SK-N-MC (cell line): ENCODE measurements around the gene SEC61B.
A peak's percentile ranks its signal among the peaks of the same experiment; 100 is the strongest.

Source experiments
- DNase-seq: peaks from one replicate; pipeline ENCODE4 v3.0.0-alpha.2; 2011; ENCODE audit warnings: low read depth, low spot score
- H3K27ac ChIP-seq: fragments of 200-600 bp; sonication (generic); 2 replicates; pipeline ENCODE4 v1.5.1; 2016; ENCODE audit warnings: mixed run types
- H3K36me3 ChIP-seq: fragments of 200-600 bp; sonication (generic); 2 replicates; pipeline ENCODE4 v1.6.1; 2017; ENCODE audit warnings: antibody characterized with exemption, low read length, mixed read lengths; ENCODE audit not compliant: insufficient read depth
- H3K4me3 ChIP-seq: fragments of 200-600 bp; sonication (generic); 2 replicates; pipeline ENCODE4 v1.5.1; 2016
- H3K9ac ChIP-seq: fragments of 200-600 bp; sonication (generic); 2 replicates; pipeline ENCODE4 v1.8.0; 2017; ENCODE audit warnings: mixed run types, mixed read lengths; ENCODE audit not compliant: insufficient read length
- H3K9me3 ChIP-seq: fragments of 200-600 bp; sonication (generic); 2 replicates; pipeline ENCODE4 v1.6.1; 2017; ENCODE audit warnings: low read depth, mild to moderate bottlenecking, antibody characterized with exemption, low read length, moderate library complexity, mixed read lengths
- EZH2 ChIP-seq: fragments of 200-600 bp; sonication (generic); IDR thresholded peaks from one replicate; pipeline ENCODE4 v1.6.1; 2017; ENCODE audit warnings: antibody characterized with exemption
- FOXP2 ChIP-seq: optimal IDR thresholded peaks from 2 replicates; pipeline ENCODE3; 2011; ENCODE audit warnings: mild to moderate bottlenecking, moderate library complexity; ENCODE audit not compliant: insufficient read depth; ENCODE audit errors: extremely low read length, control extremely low read depth
- POLR2AphosphoS5 ChIP-seq: IDR thresholded peaks from 2 replicates; pipeline ENCODE4 v1.6.1; 2012; ENCODE audit warnings: mild to moderate bottlenecking, low read depth, low read length, borderline replicate concordance

SEC61B gene

GRCh38 chr9:99199938-99200539 lies 22.0 kb upstream of the SEC61B start:
- no peak for DNase-seq
- Histone ChIP-seq H3K9me3 (no peaks in the 10 kb centered on the region), H3K27ac (no peak overlapping the region), H3K4me3 (no peak overlapping the region), H3K9ac (no peak overlapping the region), H3K36me3 (no peaks in the 10 kb centered on the region)
- TF ChIP-seq EZH2 (no peak), FOXP2 (no peak), POLR2AphosphoS5 (no peak)

GRCh38 chr9:99201603-99202002 lies 20.5 kb upstream of the SEC61B start:
- TF ChIP-seq FOXP2 (no peak), EZH2 (no peak), POLR2AphosphoS5 (no peak)
- H3K9ac ChIP-seq, result no peak overlapping the region
- no peak for DNase-seq
- no peaks in the 10 kb centered on the region for H3K9me3 ChIP-seq
- H3K27ac ChIP-seq, result no peak overlapping the region
- no peak overlapping the region for H3K4me3 ChIP-seq
- H3K36me3 ChIP-seq, result no peaks in the 10 kb centered on the region

GRCh38 chr9:99210572-99210971 lies 11.5 kb upstream of the SEC61B start:
- no peak overlapping the region for H3K4me3 ChIP-seq
- no peak overlapping the region for H3K9ac ChIP-seq
- TF ChIP-seq EZH2, result no peak
- TF ChIP-seq POLR2AphosphoS5, result no peak
- no peak for TF ChIP-seq FOXP2
- H3K36me3 ChIP-seq, result no peaks in the 10 kb centered on the region
- no peak for DNase-seq
- H3K9me3 ChIP-seq, result no peaks in the 10 kb centered on the region
- H3K27ac ChIP-seq, result no peak overlapping the region

- Histone ChIP-seq H3K4me3 (no peak overlapping the region), H3K36me3 (0 out of 2 replicates have a peak, but pooled peaks cover under 1% of the 10 kb centered on the region), H3K9ac (no peak overlapping the region), H3K27ac (no peak overlapping the region), H3K9me3 (no peaks in the 10 kb centered on the region)
- TF ChIP-seq POLR2AphosphoS5 (no peak), EZH2 (no peak), FOXP2 (no peak)
- no peak for DNase-seq
Measured at GRCh38 chr9:99211746-99212145, 10.3 kb upstream of the SEC61B start.

- H3K27ac ChIP-seq, result no peak overlapping the region
- H3K4me3 ChIP-seq, result no peak overlapping the region
- H3K36me3 ChIP-seq, result peaks cover 11% of the 10 kb centered on the region
- DNase-seq, result no peak
- no peak overlapping the region for H3K9ac ChIP-seq
- no peak for TF ChIP-seq FOXP2
- no peak for TF ChIP-seq EZH2
- TF ChIP-seq POLR2AphosphoS5, result no peak
- H3K9me3 ChIP-seq, result no peaks in the 10 kb centered on the region
Measured at GRCh38 chr9:99213197-99213596, 8.9 kb upstream of the SEC61B start.

- no peak for DNase-seq
- H3K9me3 ChIP-seq, result no peaks in the 10 kb centered on the region
- no peak overlapping the region for H3K9ac ChIP-seq
- TF ChIP-seq POLR2AphosphoS5, result no peak
- no peak for TF ChIP-seq EZH2
- TF ChIP-seq FOXP2, result no peak
- H3K4me3 ChIP-seq, result no peak overlapping the region
- peaks cover 17% of the 10 kb centered on the region for H3K36me3 ChIP-seq
- no peak overlapping the region for H3K27ac ChIP-seq
Measured at GRCh38 chr9:99216073-99216472, 6.0 kb upstream of the SEC61B start.

GRCh38 chr9:99220011-99220410 lies 2.1 kb upstream of the SEC61B start:
- H3K9ac ChIP-seq, result no peak overlapping the region
- no peak overlapping the region for H3K27ac ChIP-seq
- TF ChIP-seq EZH2 (no peak), FOXP2 (no peak), POLR2AphosphoS5 (no peak)
- peaks cover 24% of the 10 kb centered on the region for H3K36me3 ChIP-seq
- 0 out of 2 replicates have a peak overlapping the region, but pooled peaks have one; percentile 5 for H3K4me3 ChIP-seq
- no peak for DNase-seq
- no peaks in the 10 kb centered on the region for H3K9me3 ChIP-seq

- H3K27ac ChIP-seq, result no peak overlapping the region
- no peaks in the 10 kb centered on the region for H3K9me3 ChIP-seq
- H3K9ac ChIP-seq, result peak overlapping the region; percentile 97
- TF ChIP-seq FOXP2 (no peak), POLR2AphosphoS5 (no peak), EZH2 (no peak)
- peaks cover 24% of the 10 kb centered on the region for H3K36me3 ChIP-seq
- DNase-seq, result no peak
- peak overlapping the region; percentile 94 for H3K4me3 ChIP-seq
Measured at GRCh38 chr9:99221266-99221620, 839 bp upstream of the SEC61B start.

GRCh38 chr9:99222416-99223270 lies 561 bp downstream of the SEC61B start:
- TF ChIP-seq POLR2AphosphoS5, result no peak
- TF ChIP-seq FOXP2, result no peak
- TF ChIP-seq EZH2, result no peak
- Histone ChIP-seq H3K36me3 (peaks cover 23% of the 10 kb centered on the region), H3K9ac (peak overlapping the region; percentile 97), H3K9me3 (no peaks in the 10 kb centered on the region), H3K4me3 (peak overlapping the region; percentile 94), H3K27ac (peak overlapping the region; percentile 99; the same call in 1 of the 2 replicates)
- DNase-seq, result no peak
